SHP77 treated with DMSO at 0.1 percent for 48 hours (cell line): ENCODE results near the gene TMEM123.

Experiments used
- DNase-seq: peaks from one replicate; lab custom pipeline; 2025; lab: John Stamatoyannopoulos, UW

The TMEM123 gene

GRCh38 chr11:102471474-102471873, 18.9 kb upstream of the TMEM123 start:
- no peak for DNase-seq

DNA sequence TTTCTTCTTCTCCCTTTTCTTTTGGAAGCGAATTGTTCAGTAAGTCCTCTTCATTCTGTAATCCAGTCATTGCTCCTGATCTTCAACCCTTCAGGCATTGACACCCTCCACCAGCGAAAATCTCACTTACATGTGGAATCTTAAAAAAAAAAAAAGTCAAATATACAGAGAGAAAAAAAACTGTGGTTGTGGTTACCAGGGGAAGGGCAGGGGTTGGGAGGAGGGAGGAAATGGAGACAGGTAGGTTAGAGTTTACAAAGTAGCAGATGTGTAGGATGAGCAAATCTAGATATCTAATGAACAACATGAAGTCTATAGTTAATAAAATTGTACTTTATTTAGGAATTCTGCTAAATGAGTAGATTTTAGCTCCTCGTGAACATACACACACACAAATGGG, 17.7 kb upstream of the TMEM123 start:
- DNase-seq = no peak

GRCh38 chr11:102469196-102469821, 16.7 kb upstream of the TMEM123 start:
- no peak for DNase-seq

DNA sequence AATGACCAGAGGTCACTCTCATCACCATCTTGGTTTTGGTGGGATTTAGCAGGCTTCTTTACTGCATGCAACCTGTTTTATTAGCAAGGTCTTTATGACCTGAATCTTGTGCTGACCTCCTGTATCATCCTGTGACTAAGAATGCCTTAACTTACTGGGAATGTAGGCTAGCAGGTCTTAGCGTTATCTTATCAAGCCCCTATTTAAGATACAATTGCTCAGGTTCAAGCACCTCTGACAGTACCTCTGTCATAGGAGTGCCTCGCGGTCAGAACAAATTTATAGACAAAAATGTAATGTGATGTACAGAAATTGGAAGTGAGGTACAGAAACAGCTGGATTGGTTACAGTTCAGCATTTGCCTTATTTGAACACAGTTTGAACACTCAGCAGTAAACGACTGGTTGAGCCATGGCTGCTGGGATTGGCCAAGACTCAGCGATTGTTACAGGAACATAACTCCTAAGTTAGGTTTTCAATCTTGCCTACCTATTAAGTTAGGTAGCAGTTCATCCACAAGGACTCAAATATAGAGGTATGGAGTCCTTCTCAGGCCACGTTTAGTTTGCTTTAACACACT, 16.1 kb upstream of the TMEM123 start:
- no peak for DNase-seq

DNA sequence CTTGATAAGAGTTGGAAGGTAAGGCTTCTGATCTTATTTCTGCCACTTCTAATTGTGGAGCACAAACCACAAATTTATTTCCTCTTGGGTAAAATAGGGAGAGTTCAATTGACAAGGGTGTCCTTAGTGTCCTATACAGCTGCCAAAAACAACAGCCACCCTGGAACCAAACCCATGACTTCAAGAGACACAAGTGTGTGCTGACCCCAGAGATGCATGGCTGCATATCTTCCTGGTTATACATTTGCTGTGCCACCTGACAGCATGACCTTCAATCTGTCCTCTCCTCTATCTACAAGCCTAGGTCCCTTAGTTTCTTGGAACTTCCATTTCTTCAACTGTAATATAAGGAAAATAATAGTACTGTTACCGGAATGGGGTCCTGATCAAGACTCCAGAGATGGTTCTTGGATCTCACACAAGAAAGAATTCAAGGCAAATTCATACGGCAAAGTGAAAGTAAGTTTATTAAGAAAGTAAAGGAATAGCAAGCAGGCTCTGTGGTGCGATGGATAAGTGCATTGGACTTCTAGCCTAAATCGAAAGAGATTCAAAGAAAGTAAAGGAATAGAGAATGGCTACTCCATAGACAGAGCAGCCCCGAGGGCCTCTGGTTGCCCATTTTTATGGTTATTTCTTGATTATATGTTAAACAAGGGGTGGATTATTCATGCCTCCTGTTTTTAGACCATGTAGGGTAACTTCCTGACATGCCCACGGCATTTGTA, 15.5 kb upstream of the TMEM123 start:
- DNase-seq = no peak

- DNase-seq = no peak
These were observed 14.6 kb upstream of the TMEM123 start for GRCh38 chr11:102467080-102467708.

GRCh38 chr11:102465696-102466095, 13.1 kb upstream of the TMEM123 start:
- no peak for DNase-seq

- no peak for DNase-seq
These were observed 12.4 kb upstream of the TMEM123 start for GRCh38 chr11:102464859-102465500.

DNA sequence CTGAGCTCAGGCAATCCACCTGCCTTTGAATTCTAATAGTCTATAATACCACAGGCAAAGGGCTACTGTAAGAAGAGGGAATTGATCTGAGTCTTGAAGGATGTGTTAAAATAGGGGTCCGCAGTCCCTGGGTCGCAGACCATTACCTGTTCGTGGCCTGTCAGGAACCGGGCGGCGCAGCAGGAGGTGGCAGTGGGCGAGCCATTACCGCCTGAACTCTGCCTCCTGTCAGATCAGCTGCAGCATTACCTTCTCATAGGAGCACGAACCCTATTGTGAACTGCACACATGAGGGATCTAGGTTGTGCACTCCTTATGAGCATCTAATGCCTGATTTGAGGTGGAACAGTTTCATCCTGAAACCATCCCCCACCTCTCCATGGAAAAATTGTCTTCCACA, 11.5 kb upstream of the TMEM123 start:
- DNase-seq = no peak

GRCh38 chr11:102462610-102463009, 10.0 kb upstream of the TMEM123 start:
- no peak for DNase-seq

GRCh38 chr11:102459393-102459792, 6.8 kb upstream of the TMEM123 start:
- DNase-seq = no peak

DNA sequence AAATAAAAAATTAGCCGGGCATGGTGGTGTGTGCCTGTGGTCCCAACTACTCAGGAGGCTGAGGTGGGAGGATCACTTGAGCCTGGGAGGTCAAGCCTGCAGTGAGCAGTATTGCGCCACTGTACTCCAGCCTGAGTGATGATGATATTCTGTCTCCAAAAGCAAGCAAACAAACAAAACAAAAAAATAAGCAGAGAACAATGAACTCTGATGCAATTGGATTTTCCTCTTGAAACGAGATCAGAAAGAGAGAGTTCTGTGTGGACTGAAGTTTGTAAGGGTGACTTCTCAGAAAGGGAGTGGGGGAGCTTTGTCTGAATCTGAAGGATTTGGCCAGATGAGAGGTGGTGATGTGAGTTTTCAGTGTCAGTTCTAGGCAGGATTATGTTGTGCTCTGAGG, 6.0 kb upstream of the TMEM123 start:
- DNase-seq = no peak

DNA sequence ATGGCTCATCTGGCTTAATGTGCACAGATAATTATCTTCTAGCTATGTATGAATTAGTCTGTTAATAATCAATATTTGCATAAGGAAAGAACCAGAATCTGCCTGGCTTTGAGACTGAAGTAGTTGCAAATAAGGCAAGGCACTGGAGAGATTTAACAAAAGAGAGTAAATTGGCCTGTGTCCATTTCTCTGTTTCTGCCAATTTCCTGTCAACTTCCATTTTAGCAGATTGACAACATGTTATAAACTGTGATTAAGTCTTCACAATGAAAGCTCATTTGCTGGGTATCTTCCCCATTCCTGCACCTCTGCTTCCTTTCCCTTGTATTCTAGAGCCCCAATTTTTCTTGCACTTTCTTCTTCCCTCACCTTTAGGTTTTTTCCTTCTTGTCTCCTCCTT, 5.3 kb upstream of the TMEM123 start:
- no peak for DNase-seq

GRCh38 chr11:102457056-102457677, 4.6 kb upstream of the TMEM123 start:
- DNase-seq = no peak

DNA sequence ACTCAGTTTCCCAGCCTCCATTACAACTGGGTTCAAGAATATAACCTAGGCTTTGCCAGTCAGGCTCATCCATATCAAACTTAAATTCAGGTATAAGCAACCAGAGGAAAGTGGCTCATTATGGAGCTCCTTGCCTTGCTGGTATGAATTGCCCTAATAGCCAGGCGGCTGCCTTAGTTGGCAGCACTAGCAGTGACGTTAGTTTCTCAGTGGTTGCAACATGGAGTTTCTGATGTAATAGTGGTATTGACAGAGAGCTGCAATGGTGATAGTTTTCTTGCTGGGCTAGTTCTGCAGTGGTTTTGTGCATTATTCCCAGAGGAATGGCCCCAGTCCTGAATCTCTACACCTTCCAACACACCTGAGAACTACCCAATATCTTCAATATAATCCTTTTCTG, 3.8 kb upstream of the TMEM123 start:
- no peak for DNase-seq

DNA sequence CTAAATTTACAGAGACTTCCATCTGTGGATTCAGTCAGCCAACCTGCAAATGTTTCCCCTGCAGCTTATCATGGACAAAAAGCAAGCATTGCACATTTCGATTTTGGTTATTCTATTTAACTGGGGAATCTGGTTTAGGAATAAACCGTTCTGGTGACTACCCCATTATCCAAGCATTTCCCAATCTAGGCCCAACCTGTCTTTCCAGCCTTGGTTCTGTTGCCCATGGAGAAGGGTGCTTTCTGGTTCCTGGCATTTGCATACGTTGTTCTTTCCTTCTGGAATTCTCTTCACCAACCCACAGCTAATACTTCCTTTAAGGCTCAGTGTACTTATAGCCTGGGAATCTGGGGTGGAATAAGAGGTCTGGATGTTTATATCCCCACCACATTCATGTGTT, 1.4 kb upstream of the TMEM123 start:
- DNase-seq = no peak

DNA sequence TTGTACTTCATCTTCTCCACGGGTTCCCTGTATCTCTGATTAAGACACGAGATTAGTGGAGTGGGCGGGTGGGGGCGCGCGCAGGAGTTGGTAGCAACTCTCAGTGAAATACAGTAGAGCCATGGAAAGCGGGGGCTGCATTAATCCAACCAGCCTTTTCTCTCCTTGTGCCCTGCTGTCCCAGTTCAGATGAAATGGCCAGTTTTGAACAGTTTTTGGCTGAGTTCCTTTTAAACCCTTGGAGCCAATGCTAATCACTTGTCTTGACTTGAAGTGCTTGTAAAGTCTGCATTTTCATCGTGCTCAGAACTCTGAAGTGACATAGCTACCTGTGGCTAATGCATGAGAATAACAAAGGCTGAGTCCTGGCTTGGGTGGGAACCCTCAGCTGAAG, 734 bp upstream of the TMEM123 start:
- no peak for DNase-seq

DNA sequence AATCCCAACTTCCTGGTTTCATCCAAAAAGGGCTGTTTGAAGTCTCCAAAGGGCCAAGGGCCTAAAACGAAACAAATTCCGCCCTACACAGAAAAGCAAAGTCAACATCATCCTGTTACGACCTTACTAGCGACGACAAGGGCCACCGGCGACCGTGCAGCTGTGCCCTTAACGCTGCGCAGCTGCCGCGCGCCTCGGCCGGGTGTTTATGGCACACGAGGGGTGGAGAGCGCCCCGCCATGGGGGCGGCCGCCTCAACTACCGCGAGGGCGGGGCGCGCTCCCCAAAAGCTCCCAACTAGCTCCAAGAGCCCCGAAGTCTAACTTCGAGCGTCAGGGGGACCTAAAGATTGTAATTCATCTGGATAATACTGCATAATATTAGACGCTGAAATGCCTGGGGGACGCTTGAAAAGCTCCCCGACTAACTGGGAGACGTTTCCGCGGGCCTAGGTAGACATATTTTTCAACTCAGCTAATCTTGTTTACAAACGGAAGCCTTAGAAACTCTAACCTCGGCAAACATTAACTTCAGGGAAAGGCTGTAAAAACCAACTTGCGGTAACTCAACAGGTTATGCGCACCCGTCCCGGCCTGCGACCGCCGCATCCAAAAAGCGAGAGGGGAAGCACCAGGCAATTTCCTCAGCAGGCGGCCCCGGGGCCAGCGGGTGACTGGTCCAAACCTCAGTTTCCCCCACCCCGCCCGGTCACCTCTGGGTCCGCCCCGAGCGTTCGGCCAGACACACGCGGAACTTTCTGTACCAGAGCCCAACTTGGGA, 694 bp downstream of the TMEM123 start:
- peak; percentile 35 for DNase-seq

- no peak for DNase-seq
These were observed 1.4 kb downstream of the TMEM123 start for GRCh38 chr11:102451041-102451680.

- no peak for DNase-seq
These were observed 2.7 kb downstream of the TMEM123 start for GRCh38 chr11:102449651-102450570.
